CD4-positive, alpha-beta T cell treated with Interleukin-4 for 4 hours (primary cell): ENCODE results near the gene AHNAK.

Source experiments
- DNase-seq: peaks from one replicate; pipeline ENCODE4 v3.0.0-alpha.2; 2020

The AHNAK gene

GRCh38 chr11:62428871-62429560 is 117.6 kb downstream of the AHNAK start:
- no peak for DNase-seq

- peak; percentile 23 for DNase-seq
Measured at GRCh38 chr11:62427630-62428233, 118.9 kb downstream of the AHNAK start.

GRCh38 chr11:62423012-62423411 is 123.6 kb downstream of the AHNAK start:
- DNase-seq = no peak

- no peak for DNase-seq
Measured at GRCh38 chr11:62421996-62422395, 124.6 kb downstream of the AHNAK start.

GRCh38 chr11:62420882-62421281 is 125.7 kb downstream of the AHNAK start:
- DNase-seq = no peak

- no peak for DNase-seq
Measured at GRCh38 chr11:62419943-62420342, 126.7 kb downstream of the AHNAK start.

- DNase-seq = no peak
Measured at GRCh38 chr11:62419314-62419929, 127.2 kb downstream of the AHNAK start.

GRCh38 chr11:62418733-62419132 is 127.9 kb downstream of the AHNAK start, which contains the start of gene SCGB1A1:
SCGB1A1 (plus strand) TSS chr11:62419033; CDS start chr11:62419096, 63 bp downstream.
- no peak for DNase-seq

- DNase-seq = no peak
Measured at GRCh38 chr11:62418136-62418535, 128.5 kb downstream of the AHNAK start.

- DNase-seq = no peak
Measured at GRCh38 chr11:62416596-62416995, 130.0 kb downstream of the AHNAK start.

- no peak for DNase-seq
Measured at GRCh38 chr11:62413060-62413696, 133.4 kb downstream of the AHNAK start.

- DNase-seq = no peak
Measured at GRCh38 chr11:62411524-62411923, 135.1 kb downstream of the AHNAK start.

GRCh38 chr11:62410972-62411371 is 135.6 kb downstream of the AHNAK start:
- DNase-seq = no peak

- DNase-seq = no peak
Measured at GRCh38 chr11:62409831-62410230, 136.8 kb downstream of the AHNAK start.

GRCh38 chr11:62406034-62406433 is 140.6 kb downstream of the AHNAK start:
- DNase-seq = no peak

- no peak for DNase-seq
Measured at GRCh38 chr11:62404901-62405300, 141.7 kb downstream of the AHNAK start.

- no peak for DNase-seq
Measured at GRCh38 chr11:62404435-62404834, 142.2 kb downstream of the AHNAK start.

GRCh38 chr11:62402960-62403730 is 143.5 kb downstream of the AHNAK start:
- no peak for DNase-seq

GRCh38 chr11:62402226-62402959 is 144.2 kb downstream of the AHNAK start:
- DNase-seq = peak; percentile 57

- no peak for DNase-seq
Measured at GRCh38 chr11:62401811-62402210, 144.8 kb downstream of the AHNAK start.

GRCh38 chr11:62401356-62401755 is 145.2 kb downstream of the AHNAK start:
- DNase-seq = no peak

GRCh38 chr11:62400760-62401159 is 145.8 kb downstream of the AHNAK start:
- no peak for DNase-seq
